IMR-90 (cell line): ENCODE measurements around the gene PHF20. TPM values are rescaled to one million over a fixed set of nuclear protein-coding genes. Genes with fewer than 3 reads are reported as not detected.

Source experiments
- ATAC-seq: fragments of 200-7000 bp; cut with Tn5 transposase; 2 replicates; pipeline ENCODE4 v1.9.1; 2020; ENCODE audit warnings: low read depth, mild to moderate bottlenecking, moderate library complexity
- BruUV-seq: library from RNA; stranded (reverse); fragments of 400-500 nt; replicated peaks from 2 replicates; lab custom pipeline; 2021; lab: Mats Ljungman, UMichigan
- CTCF ChIA-PET: fragments of 300-600 bp; formaldehyde crosslinking; extraction: SDS; loops from one replicate; lab custom pipeline; 2021; ENCODE audit warnings: antibody characterized with exemption; lab: Yijun Ruan, JAX
- POLR2A ChIA-PET: fragments of 300-600 bp; sonication (Branson Sonifier 250); formaldehyde crosslinking; loops from one replicate; lab custom pipeline; 2022; ENCODE audit warnings: antibody characterized with exemption; ENCODE audit not compliant: unreplicated experiment; lab: Charles Lee
- DNase-seq: peaks from one replicate; pipeline ENCODE4 v3.0.0; 2013
- H2AFZ ChIP-seq: replicated peaks from 2 replicates; pipeline ENCODE3; 2013; ENCODE audit warnings: low read length, mild to moderate bottlenecking; ENCODE audit not compliant: poor library complexity
- H2AK5ac ChIP-seq: 2 replicates; pipeline ENCODE4 v1.6.1; 2013; ENCODE audit warnings: low read depth, low read length, inconsistent platforms
- H2AK9ac ChIP-seq: replicated peaks from 2 replicates; pipeline ENCODE3; 2013; ENCODE audit warnings: mild to moderate bottlenecking, low read depth, low read length, moderate library complexity; ENCODE audit not compliant: poor library complexity
- H2BK120ac ChIP-seq: 2 replicates; pipeline ENCODE4 v1.6.1; 2013; ENCODE audit warnings: low read depth, low read length, inconsistent platforms
- H2BK15ac ChIP-seq: 3 replicates; pipeline ENCODE4 v1.6.1; 2013; ENCODE audit warnings: low read depth, low read length, inconsistent platforms
- H2BK20ac ChIP-seq: 2 replicates; pipeline ENCODE4 v1.6.1; 2013; ENCODE audit warnings: low read depth, mild to moderate bottlenecking, inconsistent platforms, low read length, moderate library complexity
- H2BK5ac ChIP-seq: 2 replicates; pipeline ENCODE4 v1.6.1; 2013; ENCODE audit warnings: mild to moderate bottlenecking, low read depth, low read length, inconsistent platforms; ENCODE audit not compliant: poor library complexity, severe bottlenecking
- H3K14ac ChIP-seq: replicated peaks from 2 replicates; pipeline ENCODE4 v1.6.1; 2013; ENCODE audit warnings: low read depth, low read length, inconsistent platforms
- H3K18ac ChIP-seq: 2 replicates; pipeline ENCODE4 v1.6.1; 2013; ENCODE audit warnings: low read depth, low read length, control low read depth
- H3K23ac ChIP-seq: 2 replicates; pipeline ENCODE4 v1.6.1; 2013; ENCODE audit warnings: low read depth, low read length, inconsistent platforms
- H3K27ac ChIP-seq: 2 replicates; pipeline ENCODE4 v1.5.1; 2013; ENCODE audit warnings: mild to moderate bottlenecking, control low read depth, low read length; ENCODE audit not compliant: insufficient read depth
- H3K27me3 ChIP-seq: 2 replicates; pipeline ENCODE4 v1.6.1; 2013; ENCODE audit warnings: low read length; ENCODE audit not compliant: control insufficient read depth, insufficient read depth
- H3K36me3 ChIP-seq: 2 replicates; pipeline ENCODE4 v1.6.1; 2013; ENCODE audit warnings: low read length, mixed read lengths; ENCODE audit not compliant: control insufficient read depth, insufficient read depth
- H3K4ac ChIP-seq: 2 replicates; pipeline ENCODE4 v1.6.1; 2013; ENCODE audit warnings: low read depth, low read length, inconsistent platforms
- H3K4me1 ChIP-seq: 2 replicates; pipeline ENCODE4 v1.6.1; 2013; ENCODE audit warnings: low read length, mixed read lengths; ENCODE audit not compliant: control insufficient read depth, insufficient read depth
- H3K4me2 ChIP-seq: 2 replicates; pipeline ENCODE4 v1.6.1; 2013; ENCODE audit warnings: low read depth, mild to moderate bottlenecking, control low read depth, low read length, moderate library complexity
- H3K4me3 ChIP-seq: 2 replicates; pipeline ENCODE4 v1.5.1; 2013; ENCODE audit warnings: low read depth, mild to moderate bottlenecking, control low read depth, low read length, moderate library complexity; ENCODE audit not compliant: insufficient read depth
- H3K56ac ChIP-seq: 2 replicates; pipeline ENCODE4 v1.6.1; 2013; ENCODE audit warnings: low read length, inconsistent platforms; ENCODE audit not compliant: insufficient read depth; ENCODE audit errors: extremely low read depth
- H3K79me1 ChIP-seq, 2 experiments: 2 replicates each; pipeline ENCODE4 v1.6.1; 2013; ENCODE audit warnings: low read length in 2 of 2, inconsistent platforms in 1 of 2, low read depth in 1 of 2
- H3K9ac ChIP-seq: 2 replicates; pipeline ENCODE4 v1.6.1; 2013; ENCODE audit warnings: low read depth, low read length, control low read depth
- H3K9me1 ChIP-seq: 2 replicates; pipeline ENCODE4 v1.6.1; 2013; ENCODE audit warnings: low read length, inconsistent platforms; ENCODE audit not compliant: insufficient read depth
- H3K9me3 ChIP-seq: 2 replicates; pipeline ENCODE4 v1.6.1; 2013; ENCODE audit warnings: low read length; ENCODE audit not compliant: control insufficient read depth, insufficient read depth
- H4K20me1 ChIP-seq: 2 replicates; pipeline ENCODE4 v1.6.1; 2013; ENCODE audit warnings: low read length, inconsistent platforms; ENCODE audit not compliant: insufficient read depth
- H4K5ac ChIP-seq: 2 replicates; pipeline ENCODE4 v1.6.1; 2013; ENCODE audit warnings: mild to moderate bottlenecking, low read depth, low read length, control low read depth
- H4K8ac ChIP-seq, 2 experiments: 2 replicates each; pipeline ENCODE4 v1.6.1; 2013; ENCODE audit warnings: low read depth in 2 of 2, low read length in 2 of 2, control low read depth in 1 of 2, inconsistent platforms in 1 of 2
- H4K91ac ChIP-seq: 2 replicates; pipeline ENCODE4 v1.6.1; 2013; ENCODE audit warnings: low read depth, low read length, inconsistent platforms; ENCODE audit not compliant: insufficient read depth
- BHLHE40 ChIP-seq: fragments of 150-350 bp; IDR thresholded peaks from 2 replicates; pipeline ENCODE4 v1.6.1; 2016; ENCODE audit warnings: mild to moderate bottlenecking, low read depth, low read length
- CEBPB ChIP-seq: IDR thresholded peaks from 2 replicates; pipeline ENCODE4 v1.6.1; 2012; ENCODE audit warnings: low read depth, low read length, improper control_type of control experiment
- CHD1 ChIP-seq: IDR thresholded peaks from 2 replicates; pipeline ENCODE4 v1.6.1; 2012; ENCODE audit warnings: low read depth, low read length, improper control_type of control experiment
- FOS ChIP-seq: fragments of 150-350 bp; IDR thresholded peaks from 2 replicates; pipeline ENCODE4 v1.6.1; 2016; ENCODE audit warnings: low read depth, low read length
- MAFK ChIP-seq: IDR thresholded peaks from 2 replicates; pipeline ENCODE4 v1.6.1; 2012; ENCODE audit warnings: low read depth, low read length, improper control_type of control experiment
- MAZ ChIP-seq: IDR thresholded peaks from 2 replicates; pipeline ENCODE4 v1.6.1; 2012; ENCODE audit warnings: low read depth, mild to moderate bottlenecking, low read length, improper control_type of control experiment, moderate library complexity, borderline replicate concordance
- MXI1 ChIP-seq: IDR thresholded peaks from 2 replicates; pipeline ENCODE4 v1.6.1; 2012; ENCODE audit warnings: low read depth, mild to moderate bottlenecking, low read length, moderate library complexity, borderline replicate concordance
- NFE2L2 ChIP-seq: fragments of 150-350 bp; IDR thresholded peaks from 2 replicates; pipeline ENCODE4 v1.6.1; 2016; ENCODE audit warnings: low read depth, mild to moderate bottlenecking, low read length
- POLR2A ChIP-seq: IDR thresholded peaks from 2 replicates; pipeline ENCODE4 v1.6.1; 2012; ENCODE audit warnings: mild to moderate bottlenecking, low read depth, low read length
- RAD21 ChIP-seq: IDR thresholded peaks from 2 replicates; pipeline ENCODE4 v1.6.1; 2012; ENCODE audit warnings: low read length, improper control_type of control experiment
- RCOR1 ChIP-seq: IDR thresholded peaks from 2 replicates; pipeline ENCODE4 v1.6.1; 2012; ENCODE audit warnings: mild to moderate bottlenecking, low read length, improper control_type of control experiment; ENCODE audit not compliant: insufficient replicate concordance
- RFX5 ChIP-seq: IDR thresholded peaks from 2 replicates; pipeline ENCODE4 v1.8.0; 2012; ENCODE audit warnings: low read depth, mild to moderate bottlenecking, low read length, moderate library complexity
- SMC3 ChIP-seq: fragments of 150-350 bp; IDR thresholded peaks from 2 replicates; pipeline ENCODE4 v1.6.1; 2016; ENCODE audit warnings: low read depth, mild to moderate bottlenecking, antibody characterized with exemption, low read length, moderate library complexity
- WGBS, 2 experiments: methylation state at CpG; one replicate each; pipeline versions ENCODE4 v1.1.5 to v1.1.7; 2013; ENCODE audit warnings: missing lambda C conversion rate in 2 of 2; ENCODE audit not compliant: insufficient read length in 1 of 2; ENCODE audit errors: extremely low coverage in 2 of 2; 5-methylcytosine and 5-hydroxymethylcytosine counted together
- dilution Hi-C: fragments of 300-500 bp; cut with HindIII; formaldehyde crosslinking; loops from one replicate; pipeline ENCODE4 v1.14.3; 2018; ENCODE audit warnings: low sequenced_read_pairs; ENCODE audit not compliant: unreplicated experiment
- in situ Hi-C: fragments of 300-500 bp; cut with MboI; formaldehyde crosslinking; loops from 3 replicates; pipeline ENCODE4 v1.14.3; 2019; ENCODE audit warnings: low sequenced_read_pairs, inconsistent platforms, mixed read lengths
- intact Hi-C: fragments of 100-400 bp; cut with micrococcal nuclease; formaldehyde crosslinking; loops from 2 replicates; pipeline ENCODE4 v1.10.0; 2022
- polyA plus RNA-seq, 3 experiments: library from polyadenylated mRNA; depleted of rRNA; stranded (reverse); fragments of >200 nt; gene quantifications; 2 replicates each; pipeline ENCODE4 v1.2.3, GENCODE V29; 2012; ENCODE audit warnings: low replicate concordance in 1 of 3
- total RNA-seq: library from RNA; depleted of rRNA; stranded (reverse); fragments of >200 nt; gene quantifications from 2 replicates; pipeline ENCODE4 v1.2.3, GENCODE V29; 2012
- TF ChIP-seq, protein P1 (sequence below): fragments of 150-350 bp; IDR thresholded peaks from 2 replicates; pipeline ENCODE4 v1.6.1; 2016; ENCODE audit warnings: low read depth, mild to moderate bottlenecking, low read length, moderate library complexity, borderline replicate concordance
- TF ChIP-seq, protein P2 (sequence below): conservative IDR thresholded peaks from 2 replicates; pipeline ENCODE4 v1.5.1; 2012; ENCODE audit warnings: mild to moderate bottlenecking, low read depth, low read length, improper control_type of control experiment
- TF ChIP-seq, protein P3 (sequence below): fragments of 150-350 bp; IDR thresholded peaks from 2 replicates; pipeline ENCODE4 v1.6.1; 2017; ENCODE audit warnings: mild to moderate bottlenecking, antibody characterized with exemption, low read length, low read depth

The PHF20 gene
- total and polyA plus RNA-seq, 2 of the 4 experiments (the other 2 are of a cell fraction) = 22.0 to 22.5 TPM

DNA sequence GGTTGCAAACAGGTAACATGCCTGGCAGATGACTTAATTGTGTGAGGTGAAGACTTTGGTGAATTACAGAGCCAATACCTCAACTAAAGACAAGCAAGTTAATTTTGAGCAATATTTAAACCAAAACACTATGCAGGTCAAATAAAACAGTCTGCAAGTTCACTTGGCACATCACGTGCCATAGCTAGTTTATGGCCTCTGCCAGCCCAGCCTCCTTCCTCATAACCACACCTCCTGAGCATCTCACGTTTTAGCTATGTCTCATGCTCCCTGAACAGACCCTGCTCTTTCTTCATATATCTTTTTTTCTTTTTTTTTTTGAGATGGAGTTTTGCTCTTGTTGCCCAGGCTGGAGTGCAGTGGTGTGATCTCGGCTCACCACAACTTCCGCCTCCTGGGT, 192.1 kb downstream of the PHF20 start:
- in situ Hi-C loops = no loop called here
- H4K5ac ChIP-seq = no peak overlapping the region
- no peak overlapping the region for H2BK15ac ChIP-seq
- H3K18ac ChIP-seq = no peak overlapping the region
- no peaks in the 10 kb centered on the region for H3K79me1 ChIP-seq
- no peaks in the 10 kb centered on the region for H3K36me3 ChIP-seq
- no peak for ATAC-seq
- no peak overlapping the region for H2BK120ac ChIP-seq
- H3K4ac ChIP-seq = no peak overlapping the region
- H2AK5ac ChIP-seq = no peak overlapping the region
- H3K4me3 ChIP-seq = no peak overlapping the region
- H2BK20ac ChIP-seq = no peak overlapping the region
- BruUV-seq = no TSS peak
- dilution Hi-C loops = no loop called here
- H3K9me1 ChIP-seq = no peaks in the 10 kb centered on the region
- H3K56ac ChIP-seq = no peak overlapping the region
- H3K27ac ChIP-seq = no peak overlapping the region
- no peak overlapping the region for H3K9ac ChIP-seq
- no peak overlapping the region for H3K4me2 ChIP-seq
- no peak overlapping the region for H4K8ac ChIP-seq
- no peak overlapping the region for H2AFZ ChIP-seq
- H4K20me1 ChIP-seq = no peaks in the 10 kb centered on the region
- ChIA-PET CTCF (interaction anchor here (1.2 kb wide), 1 partner anchor 10 kb away, joined by 7 read pairs; the partner anchor contains the start of gene SCAND1), POLR2A (interaction anchor here (0.7 kb wide), 1 partner anchor 348 kb away, joined by 3 read pairs; no protein-coding TSS in a partner anchor)
- H2BK5ac ChIP-seq = no peak overlapping the region
- 67% methylated on average over 1 of the region's 4 CpGs; no CpG with 5 or more reads in 1 of the 2 experiments for WGBS, 2 experiments
- TF ChIP-seq RFX5 = no peak
- TF ChIP-seq, protein P1, sequence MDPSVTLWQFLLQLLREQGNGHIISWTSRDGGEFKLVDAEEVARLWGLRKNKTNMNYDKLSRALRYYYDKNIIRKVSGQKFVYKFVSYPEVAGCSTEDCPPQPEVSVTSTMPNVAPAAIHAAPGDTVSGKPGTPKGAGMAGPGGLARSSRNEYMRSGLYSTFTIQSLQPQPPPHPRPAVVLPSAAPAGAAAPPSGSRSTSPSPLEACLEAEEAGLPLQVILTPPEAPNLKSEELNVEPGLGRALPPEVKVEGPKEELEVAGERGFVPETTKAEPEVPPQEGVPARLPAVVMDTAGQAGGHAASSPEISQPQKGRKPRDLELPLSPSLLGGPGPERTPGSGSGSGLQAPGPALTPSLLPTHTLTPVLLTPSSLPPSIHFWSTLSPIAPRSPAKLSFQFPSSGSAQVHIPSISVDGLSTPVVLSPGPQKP = no peak
- TF ChIP-seq, protein P2, sequence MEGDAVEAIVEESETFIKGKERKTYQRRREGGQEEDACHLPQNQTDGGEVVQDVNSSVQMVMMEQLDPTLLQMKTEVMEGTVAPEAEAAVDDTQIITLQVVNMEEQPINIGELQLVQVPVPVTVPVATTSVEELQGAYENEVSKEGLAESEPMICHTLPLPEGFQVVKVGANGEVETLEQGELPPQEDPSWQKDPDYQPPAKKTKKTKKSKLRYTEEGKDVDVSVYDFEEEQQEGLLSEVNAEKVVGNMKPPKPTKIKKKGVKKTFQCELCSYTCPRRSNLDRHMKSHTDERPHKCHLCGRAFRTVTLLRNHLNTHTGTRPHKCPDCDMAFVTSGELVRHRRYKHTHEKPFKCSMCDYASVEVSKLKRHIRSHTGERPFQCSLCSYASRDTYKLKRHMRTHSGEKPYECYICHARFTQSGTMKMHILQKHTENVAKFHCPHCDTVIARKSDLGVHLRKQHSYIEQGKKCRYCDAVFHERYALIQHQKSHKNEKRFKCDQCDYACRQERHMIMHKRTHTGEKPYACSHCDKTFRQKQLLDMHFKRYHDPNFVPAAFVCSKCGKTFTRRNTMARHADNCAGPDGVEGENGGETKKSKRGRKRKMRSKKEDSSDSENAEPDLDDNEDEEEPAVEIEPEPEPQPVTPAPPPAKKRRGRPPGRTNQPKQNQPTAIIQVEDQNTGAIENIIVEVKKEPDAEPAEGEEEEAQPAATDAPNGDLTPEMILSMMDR = no peak
- TF ChIP-seq, protein P3, sequence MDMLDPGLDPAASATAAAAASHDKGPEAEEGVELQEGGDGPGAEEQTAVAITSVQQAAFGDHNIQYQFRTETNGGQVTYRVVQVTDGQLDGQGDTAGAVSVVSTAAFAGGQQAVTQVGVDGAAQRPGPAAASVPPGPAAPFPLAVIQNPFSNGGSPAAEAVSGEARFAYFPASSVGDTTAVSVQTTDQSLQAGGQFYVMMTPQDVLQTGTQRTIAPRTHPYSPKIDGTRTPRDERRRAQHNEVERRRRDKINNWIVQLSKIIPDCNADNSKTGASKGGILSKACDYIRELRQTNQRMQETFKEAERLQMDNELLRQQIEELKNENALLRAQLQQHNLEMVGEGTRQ = no peak
- TF ChIP-seq BHLHE40 = no peak
- TF ChIP-seq NFE2L2 = no peak
- TF ChIP-seq FOS = no peak
- TF ChIP-seq MAZ = no peak
- no peak for TF ChIP-seq POLR2A
- no peak for TF ChIP-seq MAFK
- no peak for TF ChIP-seq RCOR1
- TF ChIP-seq RAD21 = no peak
- TF ChIP-seq MXI1 = no peak
- TF ChIP-seq CEBPB = no peak
- no peak for TF ChIP-seq SMC3
- no peak for TF ChIP-seq CHD1
- H3K9me3 ChIP-seq = no peaks in the 10 kb centered on the region
- H3K14ac ChIP-seq = no peak overlapping the region
- intact Hi-C loops = no loop called here
- no peak for DNase-seq
- H3K4me1 ChIP-seq = no peaks in the 10 kb centered on the region
- H2AK9ac ChIP-seq = no peak overlapping the region
- no peak overlapping the region for H3K23ac ChIP-seq
- H4K91ac ChIP-seq = no peak overlapping the region
- H3K27me3 ChIP-seq = peaks cover 27% of the 10 kb centered on the region
